H9 (cell line): ENCODE data around the gene KIF1A. TPM values are rescaled to one million over a fixed set of nuclear protein-coding genes. Genes with fewer than 3 reads are reported as not detected.
A peak's percentile ranks its signal among the peaks of the same experiment; 100 is the strongest.

Experiments used
- DNase-seq: peaks from one replicate; pipeline ENCODE4 v3.0.0-alpha.2; 2017
- H2AFZ ChIP-seq: one replicate; pipeline ENCODE4 v1.6.1; 2013; ENCODE audit warnings: mild to moderate bottlenecking, low read length, control low read depth, moderate library complexity
- H2AK5ac ChIP-seq: 2 replicates; pipeline ENCODE4 v1.6.1; 2013; ENCODE audit warnings: low read length, control low read depth, mixed read lengths; ENCODE audit not compliant: insufficient read length
- H2BK120ac ChIP-seq: one replicate; pipeline ENCODE4 v1.6.1; 2013; ENCODE audit warnings: low read depth, mild to moderate bottlenecking, low read length, control low read depth, inconsistent platforms; ENCODE audit not compliant: poor library complexity, severe bottlenecking
- H2BK12ac ChIP-seq: 2 replicates; pipeline ENCODE4 v1.6.1; 2013; ENCODE audit warnings: low read length, control low read depth, mixed read lengths, low read depth; ENCODE audit not compliant: insufficient read length
- H2BK15ac ChIP-seq: 2 replicates; pipeline ENCODE4 v1.6.1; 2013; ENCODE audit warnings: low read depth, low read length, control low read depth
- H2BK20ac ChIP-seq: one replicate; pipeline ENCODE4 v1.6.1; 2013; ENCODE audit warnings: low read depth, mild to moderate bottlenecking, low read length, control low read depth, inconsistent platforms; ENCODE audit not compliant: poor library complexity, severe bottlenecking
- H2BK5ac ChIP-seq: 2 replicates; pipeline ENCODE4 v1.6.1; 2013; ENCODE audit warnings: low read length, control low read depth, mixed read lengths; ENCODE audit not compliant: insufficient read length
- H3K14ac ChIP-seq: 2 replicates; pipeline ENCODE4 v1.6.1; 2013; ENCODE audit warnings: low read length, control low read depth; ENCODE audit not compliant: insufficient read depth
- H3K18ac ChIP-seq: 2 replicates; pipeline ENCODE4 v1.6.1; 2013; ENCODE audit warnings: low read depth, mild to moderate bottlenecking, mixed read lengths, low read length, control low read depth; ENCODE audit not compliant: insufficient read length
- H3K23ac ChIP-seq: 2 replicates; pipeline ENCODE4 v1.6.1; 2013; ENCODE audit warnings: low read length, control low read depth, mixed read lengths, low read depth; ENCODE audit not compliant: insufficient read length
- H3K23me2 ChIP-seq: 2 replicates; pipeline ENCODE4 v1.6.1; 2013; ENCODE audit warnings: low read depth, mild to moderate bottlenecking, mixed read lengths, low read length, control low read depth; ENCODE audit not compliant: insufficient read length, poor library complexity, severe bottlenecking
- H3K27ac ChIP-seq: 2 replicates; pipeline ENCODE4 v1.5.1; 2013; ENCODE audit warnings: low read length, control low read depth, mixed read lengths, low read depth; ENCODE audit not compliant: insufficient read length
- H3K27me3 ChIP-seq: 2 replicates; pipeline ENCODE4 v1.6.1; 2013; ENCODE audit warnings: low read length, control low read depth, inconsistent platforms; ENCODE audit not compliant: insufficient read depth
- H3K4ac ChIP-seq: 2 replicates; pipeline ENCODE4 v1.6.1; 2013; ENCODE audit warnings: low read depth, mild to moderate bottlenecking, control low read depth, inconsistent platforms, low read length, moderate library complexity
- H3K4me1 ChIP-seq: 2 replicates; pipeline ENCODE4 v1.6.1; 2013; ENCODE audit warnings: low read length, control low read depth, inconsistent platforms; ENCODE audit not compliant: insufficient read depth
- H3K4me2 ChIP-seq: 2 replicates; pipeline ENCODE4 v1.6.1; 2013; ENCODE audit warnings: low read length, control low read depth, mixed read lengths; ENCODE audit not compliant: insufficient read length, insufficient read depth
- H3K56ac ChIP-seq: 2 replicates; pipeline ENCODE4 v1.6.1; 2013; ENCODE audit warnings: low read depth, mild to moderate bottlenecking, mixed read lengths, low read length, control low read depth; ENCODE audit not compliant: insufficient read length
- H3K79me1 ChIP-seq: 2 replicates; pipeline ENCODE4 v1.6.1; 2013; ENCODE audit warnings: low read depth, mild to moderate bottlenecking, moderate library complexity, low read length, control low read depth, inconsistent platforms; ENCODE audit not compliant: insufficient read depth, poor library complexity, severe bottlenecking
- H3K79me2 ChIP-seq: 2 replicates; pipeline ENCODE4 v1.6.1; 2013; ENCODE audit warnings: low read length, control low read depth, inconsistent platforms; ENCODE audit not compliant: insufficient read depth
- H3K9ac ChIP-seq: 2 replicates; pipeline ENCODE4 v1.6.1; 2013; ENCODE audit warnings: low read length, control low read depth, mixed read lengths; ENCODE audit not compliant: insufficient read length; ENCODE audit errors: extremely low read depth
- H3K9me3 ChIP-seq: one replicate; pipeline ENCODE4 v1.6.1; 2013; ENCODE audit warnings: low read depth, low read length, inconsistent platforms; ENCODE audit not compliant: control insufficient read depth
- H3T11ph ChIP-seq: one replicate; pipeline ENCODE4 v1.6.1; 2013; ENCODE audit warnings: mild to moderate bottlenecking, low read length, control low read depth, inconsistent platforms
- H4K20me1 ChIP-seq: one replicate; pipeline ENCODE4 v1.6.1; 2013; ENCODE audit not compliant: control insufficient read depth, insufficient read length, insufficient read depth
- H4K5ac ChIP-seq: 2 replicates; pipeline ENCODE4 v1.6.1; 2013; ENCODE audit warnings: low read depth, mild to moderate bottlenecking, mixed read lengths, low read length, control low read depth; ENCODE audit not compliant: insufficient read length
- H4K8ac ChIP-seq: replicated peaks from 2 replicates; pipeline ENCODE4 v1.6.1; 2013; ENCODE audit warnings: low read length, control low read depth, mixed read lengths, low read depth; ENCODE audit not compliant: insufficient read length
- H4K91ac ChIP-seq: 2 replicates; pipeline ENCODE4 v1.6.1; 2013; ENCODE audit warnings: low read depth, mild to moderate bottlenecking, moderate library complexity, mixed read lengths, low read length, control low read depth; ENCODE audit not compliant: insufficient read length
- H3K27ac Mint-ChIP-seq, 3 experiments: 2 replicates in 2 of 3; 3 replicates in 1 of 3; pipeline ENCODE4 v1.8.0; 2020 to 2021; ENCODE audit warnings: mixed read lengths in 3 of 3, mild to moderate bottlenecking in 1 of 3, moderate library complexity in 1 of 3
- H3K27me3 Mint-ChIP-seq: 2 replicates; pipeline ENCODE4 v1.8.0; 2021; ENCODE audit warnings: low read depth, mild to moderate bottlenecking, moderate library complexity, mixed read lengths
- H3K36me3 Mint-ChIP-seq, 3 experiments: 2 replicates in 2 of 3; 3 replicates in 1 of 3; pipeline ENCODE4 v1.8.0; 2020 to 2021; ENCODE audit warnings: low read depth in 3 of 3, mixed read lengths in 3 of 3; ENCODE audit not compliant: insufficient read depth in 1 of 3
- H3K4me1 Mint-ChIP-seq, 2 experiments: 2 replicates each; pipeline ENCODE4 v1.8.0; 2020; ENCODE audit warnings: mixed read lengths in 2 of 2
- H3K4me3 Mint-ChIP-seq, 2 experiments: 2 replicates in 1 of 2; 3 replicates in 1 of 2; pipeline ENCODE4 v1.8.0; 2020 to 2021; ENCODE audit warnings: mild to moderate bottlenecking in 2 of 2, mixed read lengths in 2 of 2, moderate library complexity in 1 of 2
- H3K9me3 Mint-ChIP-seq, 2 experiments: 2 replicates in 1 of 2; 3 replicates in 1 of 2; pipeline ENCODE4 v1.8.0; 2020; ENCODE audit warnings: mild to moderate bottlenecking in 2 of 2, mixed read lengths in 2 of 2, moderate library complexity in 1 of 2
- CTCF ChIP-seq: fragments of 200-600 bp; sonication (generic); conservative IDR thresholded peaks from 3 replicates; pipeline ENCODE4 v1.8.0; 2021; ENCODE audit warnings: antibody characterized with exemption, mild to moderate bottlenecking
- WGBS: extraction: QIAGEN DNeasy Blood & Tissue Kit; methylation state at CpG from one replicate; pipeline ENCODE4 v1.1.7; 2013; ENCODE audit warnings: missing lambda C conversion rate, low lambda C conversion rate, mixed read lengths; ENCODE audit not compliant: insufficient read length; ENCODE audit errors: extremely low coverage; 5-methylcytosine and 5-hydroxymethylcytosine counted together
- total RNA-seq: library from RNA; stranded (reverse); gene quantifications from 2 replicates; pipeline ENCODE4 v1.2.1, GENCODE V29; 2021

KIF1A gene
- total RNA-seq, 1 experiment from 2014 or later: 204 TPM

GRCh38 chr2:240788482-240788881 is 31.5 kb downstream of the KIF1A start:
- H3K9me3 ChIP-seq: no peaks in the 10 kb centered on the region
- no peaks in the 10 kb centered on the region for H3K27me3 ChIP-seq
- peaks cover 6 to 9% of the 10 kb centered on the region in 2 experiments; a peak in 3 of 4 replicates for H3K4me1 Mint-ChIP-seq
- H4K91ac ChIP-seq: no peak overlapping the region
- H3K18ac ChIP-seq: no peak overlapping the region
- H3K56ac ChIP-seq: no peak overlapping the region
- peaks cover 12 to 53% (median 51%) of the 10 kb centered on the region in 3 experiments for H3K36me3 Mint-ChIP-seq
- peak overlapping the region; percentile 35 to 96 (median 68); a peak in 5 of 7 replicates for H3K27ac Mint-ChIP-seq
- peak overlapping the region in 1 of 2 experiments; percentile 26; a peak in 1 of 5 replicates for H3K4me3 Mint-ChIP-seq
- no peaks in the 10 kb centered on the region for H3K9me3 Mint-ChIP-seq
- H2BK120ac ChIP-seq: no peak overlapping the region
- H4K20me1 ChIP-seq: no peaks in the 10 kb centered on the region
- H2BK12ac ChIP-seq: no peak overlapping the region
- no peak overlapping the region for H3K4ac ChIP-seq
- H3K79me1 ChIP-seq: peaks cover 7% of the 10 kb centered on the region
- H2BK5ac ChIP-seq: no peak overlapping the region
- H2BK20ac ChIP-seq: no peak overlapping the region
- no peak overlapping the region for H2AFZ ChIP-seq
- H3K79me2 ChIP-seq: peaks cover 2% of the 10 kb centered on the region; the same call in 1 of the 2 replicates
- no peak overlapping the region for H2AK5ac ChIP-seq
- no CpG with 5 or more reads among the region's 4 CpGs for WGBS
- H2BK15ac ChIP-seq: no peak overlapping the region
- H3K23ac ChIP-seq: no peak overlapping the region
- no peak for TF ChIP-seq CTCF
- H3K14ac ChIP-seq: no peak overlapping the region; the same call in 1 of the 2 replicates
- H4K8ac ChIP-seq: no peak overlapping the region
- no peaks in the 10 kb centered on the region for H3K27me3 Mint-ChIP-seq
- no peaks in the 10 kb centered on the region for H3K23me2 ChIP-seq
- H3T11ph ChIP-seq: no peak overlapping the region
- no peak for DNase-seq
- H3K4me2 ChIP-seq: no peak overlapping the region
- H3K4me1 ChIP-seq: no peaks in the 10 kb centered on the region
- H3K27ac ChIP-seq: no peak overlapping the region
- no peak overlapping the region for H4K5ac ChIP-seq
- H3K9ac ChIP-seq: no peak overlapping the region
